ENCODE data around the gene UST.
"Not testable (repeated sequence)": the region's sequence is repeated elsewhere in the genome, so short reads cannot be mapped to it uniquely, and the experiment has no call there.

UST gene

DNA sequence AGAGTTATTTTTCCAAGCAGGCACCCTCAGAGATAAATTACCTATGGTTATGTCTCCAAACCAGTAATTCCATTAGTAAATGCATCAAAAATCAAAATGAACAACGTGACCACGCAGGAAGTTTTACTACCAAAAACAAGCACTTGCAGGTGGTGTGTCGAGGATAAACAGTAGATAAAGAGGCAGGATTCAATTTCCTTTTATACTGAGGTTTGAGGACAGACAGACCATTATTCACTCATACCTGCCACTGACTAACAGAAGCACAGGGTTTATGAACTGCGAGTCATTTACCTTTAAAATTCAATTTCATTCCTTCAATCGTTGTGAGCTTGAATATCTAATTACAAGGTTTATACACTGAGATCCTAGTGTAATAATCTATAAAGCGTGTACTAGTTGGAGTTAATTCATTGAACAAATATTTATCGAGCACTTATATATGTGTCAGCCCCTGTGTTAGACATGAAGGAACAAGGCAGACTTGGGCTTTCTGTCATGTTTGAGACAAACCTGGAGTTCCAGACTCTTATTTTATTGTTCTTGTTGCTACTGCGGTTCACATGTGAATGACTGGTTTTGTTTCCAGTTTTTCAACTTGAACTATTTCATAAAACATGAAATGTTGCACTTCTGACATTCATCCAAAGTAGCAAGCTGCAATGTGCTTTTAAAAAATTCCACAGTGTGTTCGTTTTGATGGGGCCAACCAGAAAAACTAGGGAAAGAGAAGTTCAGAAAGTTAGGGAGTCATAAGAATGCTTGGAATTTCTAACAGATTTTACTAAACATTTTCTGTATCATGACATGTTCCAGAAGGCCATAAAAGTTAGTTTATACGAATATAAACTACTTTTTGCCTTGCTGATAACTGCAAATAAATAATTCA lies 205.6 kb downstream of the UST start:
- TF ChIP-seq, protein P1, sequence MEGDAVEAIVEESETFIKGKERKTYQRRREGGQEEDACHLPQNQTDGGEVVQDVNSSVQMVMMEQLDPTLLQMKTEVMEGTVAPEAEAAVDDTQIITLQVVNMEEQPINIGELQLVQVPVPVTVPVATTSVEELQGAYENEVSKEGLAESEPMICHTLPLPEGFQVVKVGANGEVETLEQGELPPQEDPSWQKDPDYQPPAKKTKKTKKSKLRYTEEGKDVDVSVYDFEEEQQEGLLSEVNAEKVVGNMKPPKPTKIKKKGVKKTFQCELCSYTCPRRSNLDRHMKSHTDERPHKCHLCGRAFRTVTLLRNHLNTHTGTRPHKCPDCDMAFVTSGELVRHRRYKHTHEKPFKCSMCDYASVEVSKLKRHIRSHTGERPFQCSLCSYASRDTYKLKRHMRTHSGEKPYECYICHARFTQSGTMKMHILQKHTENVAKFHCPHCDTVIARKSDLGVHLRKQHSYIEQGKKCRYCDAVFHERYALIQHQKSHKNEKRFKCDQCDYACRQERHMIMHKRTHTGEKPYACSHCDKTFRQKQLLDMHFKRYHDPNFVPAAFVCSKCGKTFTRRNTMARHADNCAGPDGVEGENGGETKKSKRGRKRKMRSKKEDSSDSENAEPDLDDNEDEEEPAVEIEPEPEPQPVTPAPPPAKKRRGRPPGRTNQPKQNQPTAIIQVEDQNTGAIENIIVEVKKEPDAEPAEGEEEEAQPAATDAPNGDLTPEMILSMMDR (IDR thresholded peaks at IDR 0.05; ENCODE audit: borderline replicate concordance, control extremely low read depth, extremely low read depth, insufficient read depth, missing control alignments): no peak
- no peak for DNase-seq (ENCODE audit: low spot score)
- in situ Hi-C loops (cut with MboI; ENCODE audit: low sequenced_read_pairs, unreplicated experiment): loop anchor here (10.0 kb wide), 1 partner anchor 388 kb away; no protein-coding TSS in a partner anchor

DNA sequence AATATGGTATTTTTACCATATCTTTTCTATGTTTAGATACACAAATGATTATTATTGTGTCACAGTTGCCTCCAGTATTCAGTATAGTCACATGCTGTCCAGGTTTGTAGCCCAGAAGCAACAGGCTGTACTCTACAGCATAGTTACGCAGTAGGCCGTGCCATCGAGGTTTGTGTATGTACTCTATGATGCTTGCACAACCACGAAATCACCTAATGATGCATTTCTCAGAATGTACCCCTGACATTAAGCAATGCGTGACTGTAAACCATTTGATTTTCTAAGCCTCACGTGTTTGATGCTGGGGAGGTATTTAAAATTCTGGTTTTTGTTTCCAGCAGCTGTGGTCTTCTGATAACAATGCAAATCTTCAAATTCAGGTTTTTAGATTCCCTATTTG lies 207.6 kb downstream of the UST start:
- in situ Hi-C loops (cut with MboI; ENCODE audit: low sequenced_read_pairs, unreplicated experiment): loop anchor here (10.0 kb wide), 1 partner anchor 390 kb away; no protein-coding TSS in a partner anchor
- no peak for DNase-seq (ENCODE audit: low spot score)
- TF ChIP-seq, protein P1 (IDR thresholded peaks at IDR 0.05; ENCODE audit: borderline replicate concordance, control extremely low read depth, extremely low read depth, insufficient read depth, missing control alignments): no peak

DNA sequence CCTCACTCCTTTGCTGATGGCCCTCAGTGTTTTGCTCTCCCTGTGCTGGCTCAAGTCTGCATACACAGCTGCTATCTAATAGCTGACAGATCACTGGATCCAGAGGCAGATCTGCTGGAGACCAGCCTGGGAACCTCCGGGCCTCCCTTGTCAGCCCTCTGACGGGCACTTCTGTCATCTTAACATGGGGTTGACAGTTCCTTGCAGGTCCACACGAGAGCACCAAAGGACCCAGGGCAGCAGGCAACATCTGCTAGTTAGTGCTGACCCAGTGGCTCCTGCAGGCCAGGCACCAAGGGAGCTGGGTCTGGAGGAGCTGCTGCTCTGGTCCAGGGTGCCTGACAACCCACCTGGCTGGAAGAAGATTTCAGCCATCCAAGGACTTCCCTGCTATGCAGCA lies 208.1 kb downstream of the UST start:
- TF ChIP-seq, protein P1 (IDR thresholded peaks at IDR 0.05; ENCODE audit: borderline replicate concordance, control extremely low read depth, extremely low read depth, insufficient read depth, missing control alignments): no peak
- no peak for DNase-seq (ENCODE audit: low spot score)
- in situ Hi-C loops (cut with MboI; ENCODE audit: low sequenced_read_pairs, unreplicated experiment): loop anchor here (10.0 kb wide), 1 partner anchor 390 kb away; no protein-coding TSS in a partner anchor

DNA sequence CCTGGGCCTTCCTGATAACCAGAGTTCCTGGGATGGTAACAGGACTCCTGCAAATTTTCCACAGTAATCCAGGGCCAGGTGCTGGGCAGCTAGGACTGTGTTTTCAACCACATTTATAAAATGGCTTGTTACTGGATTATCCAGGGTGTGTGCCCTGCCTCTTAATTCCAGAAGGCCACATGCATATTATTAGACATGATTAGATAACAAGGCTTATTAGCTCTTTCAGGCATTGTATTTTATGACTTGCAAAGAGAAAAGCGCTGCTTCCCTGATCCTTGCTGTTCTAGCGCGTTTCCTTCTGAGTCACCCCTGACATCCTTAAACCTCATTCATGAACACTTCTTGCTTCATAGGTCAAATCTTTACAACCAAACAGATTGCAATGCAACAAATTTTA lies 208.6 kb downstream of the UST start:
- in situ Hi-C loops (cut with MboI; ENCODE audit: low sequenced_read_pairs, unreplicated experiment): loop anchor here (10.0 kb wide), 1 partner anchor 391 kb away; no protein-coding TSS in a partner anchor
- no peak for DNase-seq (ENCODE audit: low spot score)
- TF ChIP-seq, protein P1 (IDR thresholded peaks at IDR 0.05; ENCODE audit: borderline replicate concordance, control extremely low read depth, extremely low read depth, insufficient read depth, missing control alignments): no peak

DNA sequence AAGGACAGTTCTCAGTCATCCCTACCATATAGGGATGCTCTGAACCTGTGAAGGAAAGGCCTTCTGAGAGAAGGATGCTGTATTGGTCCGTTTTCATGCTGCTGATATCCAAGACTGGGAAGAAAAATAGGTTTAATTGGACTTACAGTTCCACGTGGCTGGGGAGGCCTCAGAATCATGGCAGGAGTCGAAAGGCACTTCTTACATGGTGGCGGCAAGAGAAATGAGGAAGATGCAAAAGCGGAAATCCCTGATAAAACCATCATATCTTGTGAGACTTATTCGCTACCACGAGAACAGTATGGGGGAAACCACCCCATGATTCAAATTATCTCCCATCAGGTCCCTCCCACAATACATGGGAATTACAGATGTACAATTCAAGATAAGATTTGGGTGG lies 209.3 kb downstream of the UST start:
- not testable (repeated sequence) for DNase-seq (ENCODE audit: low spot score)
- in situ Hi-C loops (cut with MboI; ENCODE audit: low sequenced_read_pairs, unreplicated experiment): loop anchor here (10.0 kb wide), 1 partner anchor 391 kb away; no protein-coding TSS in a partner anchor

DNA sequence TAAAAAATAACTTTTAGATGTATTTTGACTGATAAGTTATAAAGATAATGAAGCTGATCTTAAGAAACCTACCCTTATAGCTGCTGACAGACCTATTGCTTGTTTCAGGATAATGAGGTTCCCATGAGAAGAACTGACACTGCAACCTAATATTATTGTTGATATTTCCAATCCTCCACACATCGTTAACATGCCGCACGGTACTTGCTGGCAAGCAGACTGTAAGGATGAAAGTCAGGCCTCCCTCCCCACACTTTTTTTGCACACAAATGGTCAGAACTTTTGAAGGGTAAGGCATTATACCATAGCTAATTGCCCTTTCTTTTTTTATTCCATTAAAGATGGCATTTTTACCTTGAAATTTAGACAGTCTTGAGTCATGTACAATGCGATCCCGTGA lies 210.9 kb downstream of the UST start:
- TF ChIP-seq, protein P1 (IDR thresholded peaks at IDR 0.05; ENCODE audit: borderline replicate concordance, control extremely low read depth, extremely low read depth, insufficient read depth, missing control alignments): no peak
- in situ Hi-C loops (cut with MboI; ENCODE audit: low sequenced_read_pairs, unreplicated experiment): loop anchor here (10.0 kb wide), 1 partner anchor 393 kb away; no protein-coding TSS in a partner anchor
- DNase-seq (ENCODE audit: low spot score): no peak

DNA sequence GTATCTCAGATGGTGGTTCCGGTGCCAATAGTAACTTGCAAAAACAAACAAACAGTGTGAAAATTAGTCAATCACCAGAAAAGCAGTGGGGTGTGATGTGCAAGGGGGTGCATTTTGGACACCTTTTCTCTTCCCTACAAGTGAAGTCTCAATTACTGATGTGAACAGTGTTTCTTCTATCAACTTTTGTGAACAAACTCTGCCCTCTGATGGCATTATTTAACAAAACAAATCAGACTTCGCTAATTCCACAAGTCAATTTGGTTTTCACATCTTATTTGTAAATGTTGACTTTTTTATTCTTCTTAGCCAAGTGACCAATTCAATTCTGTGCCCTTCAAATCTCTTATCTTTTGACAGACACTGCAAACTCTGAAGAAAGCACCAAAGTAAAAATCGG lies 212.2 kb downstream of the UST start:
- TF ChIP-seq, protein P1 (IDR thresholded peaks at IDR 0.05; ENCODE audit: borderline replicate concordance, control extremely low read depth, extremely low read depth, insufficient read depth, missing control alignments): no peak
- DNase-seq (ENCODE audit: low spot score): no peak

More for the DNA sequence above, 212.2 kb downstream of the UST start:
- in situ Hi-C loops (cut with MboI; ENCODE audit: low sequenced_read_pairs, unreplicated experiment): loop anchor here (10.0 kb wide), 1 partner anchor 394 kb away; no protein-coding TSS in a partner anchor
